GM12878 (cell line): ENCODE results near the gene RNF13. TPM values are rescaled to one million over a fixed set of nuclear protein-coding genes. Genes with fewer than 3 reads are reported as not detected.

ENCODE experiments used
- BACH1 ChIP-seq: fragments of 450-650 bp; IDR thresholded peaks from 2 replicates; pipeline ENCODE4 v1.6.1; 2017; ENCODE audit warnings: mild to moderate bottlenecking, borderline replicate concordance
- CUX1 ChIP-seq: IDR thresholded peaks from 2 replicates; pipeline ENCODE4 v1.6.1; 2012; ENCODE audit warnings: improper control_type of control experiment, low read depth, low read length; ENCODE audit not compliant: insufficient replicate concordance
- EED ChIP-seq: sonication (generic); IDR thresholded peaks from 2 replicates; pipeline ENCODE4 v1.6.1; 2016; ENCODE audit warnings: antibody characterized with exemption, low read depth
- EGR1 ChIP-seq, 2 experiments: IDR thresholded peaks; 1 replicate in 1 of 2; 2 replicates in 1 of 2; pipeline ENCODE4 v1.6.1; 2011 to 2012; ENCODE audit warnings: low read depth in 2 of 2, low read length in 2 of 2, borderline replicate concordance in 1 of 2, mild to moderate bottlenecking in 1 of 2, moderate library complexity in 1 of 2
- EZH2 ChIP-seq: IDR thresholded peaks from 2 replicates; pipeline ENCODE4 v1.6.1; 2012; ENCODE audit warnings: low read depth, mild to moderate bottlenecking, control low read depth, inconsistent platforms, low read length, borderline replicate concordance; ENCODE audit not compliant: control insufficient read depth
- GABPA ChIP-seq: IDR thresholded peaks from 2 replicates; pipeline ENCODE4 v1.6.1; 2014; ENCODE audit warnings: antibody characterized with exemption, low read depth, mild to moderate bottlenecking, inconsistent platforms
- MAX ChIP-seq: IDR thresholded peaks from 2 replicates; pipeline ENCODE4 v1.6.1; 2012; ENCODE audit warnings: low read depth, low read length, improper control_type of control experiment
- NRF1 ChIP-seq: conservative IDR thresholded peaks from 2 replicates; pipeline ENCODE4 v1.6.1; 2011; ENCODE audit warnings: mild to moderate bottlenecking, low read depth, low read length, improper control_type of control experiment
- PKNOX1 ChIP-seq: fragments of 450-650 bp; IDR thresholded peaks from 2 replicates; pipeline ENCODE4 v1.6.1; 2016; ENCODE audit warnings: mild to moderate bottlenecking
- PML ChIP-seq: IDR thresholded peaks from 2 replicates; pipeline ENCODE4 v1.6.1; 2012; ENCODE audit warnings: low read length, inconsistent platforms
- STAT3 ChIP-seq: IDR thresholded peaks from 2 replicates; pipeline ENCODE4 v1.6.1; 2011; ENCODE audit warnings: low read depth, low read length, improper control_type of control experiment
- TARDBP ChIP-seq: IDR thresholded peaks from 2 replicates; pipeline ENCODE4 v1.6.1; 2016; ENCODE audit warnings: borderline replicate concordance
- polyA plus RNA-seq, 11 experiments: library from polyadenylated mRNA; depleted of rRNA in 4 of 11; unstranded in 6 of 11; stranded (reverse) in 5 of 11; fragments of >200 nt; fragmentation: Nextera tagmentation in 4 of 11; fragmentation: Illumina TruSeq in 1 of 11; extraction: Ambion mirVana in 4 of 11; extraction: Trizol in 1 of 11; gene quantifications; 1 replicate in 1 of 11; 2 replicates in 10 of 11; pipeline versions ENCODE4 v1.2.1 to v1.2.3, GENCODE V29; 2011 to 2016; ENCODE audit warnings: inconsistent platforms in 2 of 11, missing spikeins in 2 of 11, low read depth in 1 of 11
- total RNA-seq, 4 experiments: library from RNA; depleted of rRNA in 3 of 4; stranded (reverse); fragments of >200 nt in 3 of 4; fragmentation: Illumina TruSeq in 1 of 4; extraction: Trizol in 1 of 4; gene quantifications; 2 replicates each; pipeline versions ENCODE4 v1.2.1 to v1.2.3, GENCODE V29; 2013 to 2021
- TF ChIP-seq, protein P1 (sequence below): fragments of 450-650 bp; formaldehyde crosslinking; IDR thresholded peaks from 2 replicates; pipeline ENCODE4 v1.4.0; 2020; ENCODE audit warnings: mild to moderate bottlenecking, moderate library complexity
- TF ChIP-seq, protein P2 (sequence below): fragments of 450-650 bp; IDR thresholded peaks from 2 replicates; pipeline ENCODE4 v1.6.1; 2017; ENCODE audit warnings: mild to moderate bottlenecking, moderate library complexity

RNF13 gene
- total and polyA plus RNA-seq, 10 of the 15 experiments (the other 5 are each of a cell fraction or from before 2014, with no cell fraction given) = 18.9 to 73.4 (median 36.7) TPM

DNA sequence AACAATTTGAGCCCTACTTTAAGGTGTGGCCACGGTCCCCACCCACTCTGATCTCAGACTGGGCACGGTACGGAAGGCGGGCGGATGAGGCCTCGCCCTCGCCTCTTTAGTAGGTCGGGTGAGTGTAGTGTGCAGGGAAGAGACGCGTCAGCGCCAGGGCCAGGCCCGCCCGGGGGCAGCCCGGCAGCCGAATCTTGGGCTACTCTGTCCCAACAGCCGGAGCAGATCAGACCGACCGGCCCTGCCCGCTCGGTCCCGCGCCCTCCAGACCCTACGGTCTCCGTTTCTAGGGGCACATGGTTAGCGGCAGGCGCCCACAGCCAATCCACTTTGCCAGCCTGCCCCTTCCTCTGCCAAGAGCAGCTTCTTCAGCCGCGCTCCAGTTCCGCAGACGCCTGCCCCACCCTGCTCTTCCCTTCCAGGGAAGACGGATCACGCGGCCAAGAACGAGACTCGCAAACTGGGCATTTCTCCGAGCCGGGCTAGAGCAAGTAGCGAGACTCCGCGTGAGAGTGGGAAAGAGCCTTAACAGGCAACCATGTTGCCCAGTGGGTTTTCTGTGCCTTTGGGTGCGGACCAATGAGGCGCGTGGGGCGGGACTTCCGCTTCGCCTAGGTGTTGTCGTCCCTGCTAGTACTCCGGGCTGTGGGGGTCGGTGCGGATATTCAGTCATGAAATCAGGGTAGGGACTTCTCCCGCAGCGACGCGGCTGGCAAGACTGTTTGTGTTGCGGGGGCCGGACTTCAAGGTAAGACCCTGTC lies at the start of gene RNF13 (continued):
- TF ChIP-seq CUX1 (no peak), GABPA (peak; percentile 88), NRF1 (no peak), BACH1 (peak; percentile 22), EGR1 (IDR thresholded peaks at IDR 0.05; ENCODE audit: borderline replicate concordance in 1 of 2, low read depth in 2 of 2, low read length in 2 of 2) (0 out of 3 replicates have a peak, but pooled peaks of 1 of the 2 experiments have one; percentile 10), TARDBP (no peak), EZH2 (no peak), EED (peak; percentile 37; the same call in 1 of the 2 replicates), MAX (peak; percentile 72), PKNOX1 (peak; percentile 99), STAT3 (no peak), PML (peak; percentile 72; the same call in 1 of the 2 replicates)
- TF ChIP-seq, protein P1, sequence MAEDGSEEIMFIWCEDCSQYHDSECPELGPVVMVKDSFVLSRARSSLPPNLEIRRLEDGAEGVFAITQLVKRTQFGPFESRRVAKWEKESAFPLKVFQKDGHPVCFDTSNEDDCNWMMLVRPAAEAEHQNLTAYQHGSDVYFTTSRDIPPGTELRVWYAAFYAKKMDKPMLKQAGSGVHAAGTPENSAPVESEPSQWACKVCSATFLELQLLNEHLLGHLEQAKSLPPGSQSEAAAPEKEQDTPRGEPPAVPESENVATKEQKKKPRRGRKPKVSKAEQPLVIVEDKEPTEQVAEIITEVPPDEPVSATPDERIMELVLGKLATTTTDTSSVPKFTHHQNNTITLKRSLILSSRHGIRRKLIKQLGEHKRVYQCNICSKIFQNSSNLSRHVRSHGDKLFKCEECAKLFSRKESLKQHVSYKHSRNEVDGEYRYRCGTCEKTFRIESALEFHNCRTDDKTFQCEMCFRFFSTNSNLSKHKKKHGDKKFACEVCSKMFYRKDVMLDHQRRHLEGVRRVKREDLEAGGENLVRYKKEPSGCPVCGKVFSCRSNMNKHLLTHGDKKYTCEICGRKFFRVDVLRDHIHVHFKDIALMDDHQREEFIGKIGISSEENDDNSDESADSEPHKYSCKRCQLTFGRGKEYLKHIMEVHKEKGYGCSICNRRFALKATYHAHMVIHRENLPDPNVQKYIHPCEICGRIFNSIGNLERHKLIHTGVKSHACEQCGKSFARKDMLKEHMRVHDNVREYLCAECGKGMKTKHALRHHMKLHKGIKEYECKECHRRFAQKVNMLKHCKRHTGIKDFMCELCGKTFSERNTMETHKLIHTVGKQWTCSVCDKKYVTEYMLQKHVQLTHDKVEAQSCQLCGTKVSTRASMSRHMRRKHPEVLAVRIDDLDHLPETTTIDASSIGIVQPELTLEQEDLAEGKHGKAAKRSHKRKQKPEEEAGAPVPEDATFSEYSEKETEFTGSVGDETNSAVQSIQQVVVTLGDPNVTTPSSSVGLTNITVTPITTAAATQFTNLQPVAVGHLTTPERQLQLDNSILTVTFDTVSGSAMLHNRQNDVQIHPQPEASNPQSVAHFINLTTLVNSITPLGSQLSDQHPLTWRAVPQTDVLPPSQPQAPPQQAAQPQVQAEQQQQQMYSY = no peak
- TF ChIP-seq, protein P2, sequence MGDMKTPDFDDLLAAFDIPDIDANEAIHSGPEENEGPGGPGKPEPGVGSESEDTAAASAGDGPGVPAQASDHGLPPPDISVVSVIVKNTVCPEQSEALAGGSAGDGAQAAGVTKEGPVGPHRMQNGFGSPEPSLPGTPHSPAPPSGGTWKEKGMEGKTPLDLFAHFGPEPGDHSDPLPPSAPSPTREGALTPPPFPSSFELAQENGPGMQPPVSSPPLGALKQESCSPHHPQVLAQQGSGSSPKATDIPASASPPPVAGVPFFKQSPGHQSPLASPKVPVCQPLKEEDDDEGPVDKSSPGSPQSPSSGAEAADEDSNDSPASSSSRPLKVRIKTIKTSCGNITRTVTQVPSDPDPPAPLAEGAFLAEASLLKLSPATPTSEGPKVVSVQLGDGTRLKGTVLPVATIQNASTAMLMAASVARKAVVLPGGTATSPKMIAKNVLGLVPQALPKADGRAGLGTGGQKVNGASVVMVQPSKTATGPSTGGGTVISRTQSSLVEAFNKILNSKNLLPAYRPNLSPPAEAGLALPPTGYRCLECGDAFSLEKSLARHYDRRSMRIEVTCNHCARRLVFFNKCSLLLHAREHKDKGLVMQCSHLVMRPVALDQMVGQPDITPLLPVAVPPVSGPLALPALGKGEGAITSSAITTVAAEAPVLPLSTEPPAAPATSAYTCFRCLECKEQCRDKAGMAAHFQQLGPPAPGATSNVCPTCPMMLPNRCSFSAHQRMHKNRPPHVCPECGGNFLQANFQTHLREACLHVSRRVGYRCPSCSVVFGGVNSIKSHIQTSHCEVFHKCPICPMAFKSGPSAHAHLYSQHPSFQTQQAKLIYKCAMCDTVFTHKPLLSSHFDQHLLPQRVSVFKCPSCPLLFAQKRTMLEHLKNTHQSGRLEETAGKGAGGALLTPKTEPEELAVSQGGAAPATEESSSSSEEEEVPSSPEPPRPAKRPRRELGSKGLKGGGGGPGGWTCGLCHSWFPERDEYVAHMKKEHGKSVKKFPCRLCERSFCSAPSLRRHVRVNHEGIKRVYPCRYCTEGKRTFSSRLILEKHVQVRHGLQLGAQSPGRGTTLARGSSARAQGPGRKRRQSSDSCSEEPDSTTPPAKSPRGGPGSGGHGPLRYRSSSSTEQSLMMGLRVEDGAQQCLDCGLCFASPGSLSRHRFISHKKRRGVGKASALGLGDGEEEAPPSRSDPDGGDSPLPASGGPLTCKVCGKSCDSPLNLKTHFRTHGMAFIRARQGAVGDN = peak; percentile 69
